GM12878 (cell line): ENCODE measurements around the gene EML1. TPM values are rescaled to one million over a fixed set of nuclear protein-coding genes. Genes with fewer than 3 reads are reported as not detected.

Source experiments
- ATAC-seq: fragments of 200-7000 bp; cut with Tn5 transposase; 3 replicates; pipeline ENCODE4 v1.9.1; 2020; ENCODE audit warnings: mild to moderate bottlenecking, moderate library complexity
- BruUV-seq: library from RNA; stranded (reverse); fragments of 400-500 nt; replicated peaks from 2 replicates; lab custom pipeline; 2021; lab: Mats Ljungman, UMichigan
- CTCF ChIA-PET: fragments of 300-600 bp; sonication (Branson Sonifier 250); formaldehyde crosslinking; extraction: SDS; loops from one replicate; lab custom pipeline; 2021; ENCODE audit warnings: inconsistent platforms; lab: Yijun Ruan, JAX
- POLR2A ChIA-PET: fragments of 350-600 bp; formaldehyde crosslinking; extraction: SDS; loops from one replicate; lab custom pipeline; 2021; ENCODE audit warnings: inconsistent platforms; lab: Charles Lee
- RAD21 ChIA-PET: fragments of 300-600 bp; sonication (Branson Sonifier 250); formaldehyde crosslinking; loops from one replicate; lab custom pipeline; 2023; ENCODE audit warnings: antibody characterized with exemption; ENCODE audit not compliant: unreplicated experiment; lab: Charles Lee
- SMC1A ChIA-PET: fragments of 300-600 bp; sonication (Branson Sonifier 250); formaldehyde crosslinking; loops from one replicate; lab custom pipeline; 2023; ENCODE audit not compliant: unreplicated experiment, uncharacterized antibody; lab: Charles Lee
- DNase-seq: peaks from one replicate; pipeline ENCODE4 v3.0.0-alpha.2; 2011; ENCODE audit warnings: low read depth, low spot score
- FAIRE-seq: peaks from 3 replicates; lab custom pipeline; 2011; peaks lifted over from hg19 to GRCh38; lab: Jason Lieb, UNC
- H2AFZ ChIP-seq: 2 replicates; pipeline ENCODE4 v1.6.0; 2011; ENCODE audit warnings: low read depth, low read length, control low read depth; ENCODE audit not compliant: control insufficient read depth
- H3K27ac ChIP-seq: 2 replicates; pipeline ENCODE4 v1.5.1; 2011; ENCODE audit warnings: control low read depth; ENCODE audit not compliant: control insufficient read depth, insufficient read depth
- H3K27me3 ChIP-seq, 2 experiments: replicated peaks in 1 of 2; 2 replicates each; pipeline versions ENCODE4 v1.6.0 to v1.6.1; 2011; ENCODE audit warnings: low read length in 1 of 2; ENCODE audit not compliant: control insufficient read depth in 2 of 2, insufficient read depth in 2 of 2
- H3K36me3 ChIP-seq, 2 experiments: 2 replicates each; pipeline ENCODE4 v1.5.1; 2011; ENCODE audit warnings: low read length in 1 of 2; ENCODE audit not compliant: control insufficient read depth in 2 of 2, insufficient read depth in 2 of 2
- H3K4me1 ChIP-seq: 2 replicates; pipeline ENCODE4 v1.6.1; 2011; ENCODE audit warnings: mild to moderate bottlenecking, low read length, moderate library complexity, mixed read lengths; ENCODE audit not compliant: control insufficient read depth, insufficient read depth
- H3K4me2 ChIP-seq: 2 replicates; pipeline ENCODE4 v1.6.0; 2011; ENCODE audit warnings: control low read depth; ENCODE audit not compliant: control insufficient read depth, insufficient read depth
- H3K4me3 ChIP-seq: fragments of 200-600 bp; sonication (generic); 2 replicates; pipeline ENCODE4 v1.5.1; 2016
- H3K79me2 ChIP-seq: 2 replicates; pipeline ENCODE4 v1.6.0; 2011; ENCODE audit warnings: low read length; ENCODE audit not compliant: control insufficient read depth, insufficient read depth
- H3K9ac ChIP-seq: 2 replicates; pipeline ENCODE4 v1.8.0; 2011; ENCODE audit warnings: low read length, control low read depth, mixed read lengths; ENCODE audit not compliant: control insufficient read depth, insufficient read depth
- H3K9me3 ChIP-seq: replicated peaks from 3 replicates; pipeline ENCODE4 v1.5.1; 2011; ENCODE audit warnings: mild to moderate bottlenecking, low read length; ENCODE audit not compliant: control insufficient read depth, insufficient read depth
- H4K20me1 ChIP-seq: 2 replicates; pipeline ENCODE4 v1.6.0; 2011; ENCODE audit not compliant: control insufficient read depth, insufficient read depth
- ASH2L ChIP-seq: fragments of 300-600, 200-600 bp; sonication (generic); IDR thresholded peaks from 2 replicates; pipeline ENCODE4 v1.6.1; 2017; ENCODE audit warnings: low read depth, mild to moderate bottlenecking, borderline replicate concordance
- BACH1 ChIP-seq: fragments of 450-650 bp; IDR thresholded peaks from 2 replicates; pipeline ENCODE4 v1.6.1; 2017; ENCODE audit warnings: mild to moderate bottlenecking, borderline replicate concordance
- ETV6 ChIP-seq, 2 experiments: fragments of 450-650 bp in 1 of 2; IDR thresholded peaks in 1 of 2; conservative IDR thresholded peaks in 1 of 2; 2 replicates each; pipeline ENCODE4 v1.6.1; 2014; ENCODE audit warnings: antibody characterized with exemption in 1 of 2, borderline replicate concordance in 1 of 2, low read depth in 1 of 2, mild to moderate bottlenecking in 1 of 2, moderate library complexity in 1 of 2
- KDM1A ChIP-seq: fragments of 200-600 bp; sonication (generic); IDR thresholded peaks from 2 replicates; pipeline ENCODE4 v1.6.1; 2016; ENCODE audit warnings: borderline replicate concordance
- MEF2A ChIP-seq: IDR thresholded peaks from 2 replicates; pipeline ENCODE4 v1.6.1; 2011; ENCODE audit warnings: low read depth, mild to moderate bottlenecking, low read length, moderate library complexity; ENCODE audit not compliant: insufficient read depth
- NR2F1 ChIP-seq: fragments of 450-650 bp; conservative IDR thresholded peaks from 2 replicates; pipeline ENCODE4 v1.6.1; 2017; ENCODE audit warnings: mild to moderate bottlenecking
- NRF1 ChIP-seq: conservative IDR thresholded peaks from 2 replicates; pipeline ENCODE4 v1.6.1; 2011; ENCODE audit warnings: mild to moderate bottlenecking, low read depth, low read length, improper control_type of control experiment
- PML ChIP-seq: IDR thresholded peaks from 2 replicates; pipeline ENCODE4 v1.6.1; 2012; ENCODE audit warnings: low read length, inconsistent platforms
- RB1 ChIP-seq: fragments of 450-650 bp; formaldehyde crosslinking; IDR thresholded peaks from 2 replicates; pipeline ENCODE4 v1.6.1; 2017; ENCODE audit warnings: mild to moderate bottlenecking, borderline replicate concordance
- RBBP5 ChIP-seq: fragments of 200-600 bp; sonication (generic); conservative IDR thresholded peaks from 2 replicates; pipeline ENCODE4 v1.6.1; 2016
- SMAD1 ChIP-seq: fragments of 450-650 bp; IDR thresholded peaks from 2 replicates; pipeline ENCODE4 v1.6.1; 2018; ENCODE audit warnings: mild to moderate bottlenecking, low read depth; ENCODE audit not compliant: partially characterized antibody
- SUPT20H ChIP-seq: IDR thresholded peaks from 2 replicates; pipeline ENCODE4 v1.6.1; 2011; ENCODE audit warnings: low read depth, mild to moderate bottlenecking, low read length, moderate library complexity, borderline replicate concordance; ENCODE audit not compliant: control insufficient read depth
- TCF7 ChIP-seq: IDR thresholded peaks from 2 replicates; pipeline ENCODE4 v1.6.1; 2014; ENCODE audit warnings: antibody characterized with exemption, borderline replicate concordance
- WRNIP1 ChIP-seq: IDR thresholded peaks from 2 replicates; pipeline ENCODE4 v1.6.1; 2011; ENCODE audit warnings: low read depth, low read length, improper control_type of control experiment, borderline replicate concordance
- WGBS: methylation state at CpG from one replicate; pipeline ENCODE4 v1.1.6; 2016; ENCODE audit warnings: low lambda C conversion rate; ENCODE audit not compliant: insufficient replicate concordance, insufficient coverage; ENCODE audit errors: missing lambda C conversion rate; 5-methylcytosine and 5-hydroxymethylcytosine counted together
- in situ Hi-C: fragments of 300-500 bp; cut with MboI; formaldehyde crosslinking; loops from 9 replicates; pipeline ENCODE4 v1.14.3; 2018; ENCODE audit warnings: mixed read lengths
- intact Hi-C: fragments of 100-400 bp; cut with micrococcal nuclease; formaldehyde crosslinking; loops from one replicate; pipeline ENCODE4 v1.14.2; 2022; ENCODE audit not compliant: unreplicated experiment
- polyA plus RNA-seq, 11 experiments: library from polyadenylated mRNA; depleted of rRNA in 4 of 11; unstranded in 6 of 11; stranded (reverse) in 5 of 11; fragments of >200 nt; fragmentation: Nextera tagmentation in 4 of 11; fragmentation: Illumina TruSeq in 1 of 11; extraction: Ambion mirVana in 4 of 11; extraction: Trizol in 1 of 11; gene quantifications; 1 replicate in 1 of 11; 2 replicates in 10 of 11; pipeline versions ENCODE4 v1.2.1 to v1.2.3, GENCODE V29; 2011 to 2016; ENCODE audit warnings: inconsistent platforms in 2 of 11, missing spikeins in 2 of 11, low read depth in 1 of 11
- total RNA-seq, 4 experiments: library from RNA; depleted of rRNA in 3 of 4; stranded (reverse); fragments of >200 nt in 3 of 4; fragmentation: Illumina TruSeq in 1 of 4; extraction: Trizol in 1 of 4; gene quantifications; 2 replicates each; pipeline versions ENCODE4 v1.2.1 to v1.2.3, GENCODE V29; 2013 to 2021
- TF ChIP-seq, protein P1 (sequence below): fragments of 150-350 bp; IDR thresholded peaks from 2 replicates; pipeline ENCODE4 v1.6.1; 2014; ENCODE audit warnings: mild to moderate bottlenecking, low read depth, low read length

Gene EML1
- total and polyA plus RNA-seq, 10 of the 15 experiments (the other 5 are each of a cell fraction or from before 2014, with no cell fraction given): 0.05 to 3.4 (median 0.11) TPM; not detected in 3

- no TSS peak for BruUV-seq
- H3K27me3 ChIP-seq: peaks cover 0 to 1% of the 10 kb centered on the region in 2 experiments; a peak in 1 of 4 replicates
- in situ Hi-C loops (no loop called here), intact Hi-C loops (no loop called here)
- H3K79me2 ChIP-seq: no peaks in the 10 kb centered on the region
- H3K36me3 ChIP-seq: no peaks in the 10 kb centered on the region
- ChIA-PET CTCF (no interaction called here), SMC1A (no interaction called here), POLR2A (no interaction called here), RAD21 (no interaction called here)
- FAIRE-seq: no peak
- no peaks in the 10 kb centered on the region for H4K20me1 ChIP-seq
- H3K4me2 ChIP-seq: no peak overlapping the region
- 27% methylated on average over 9 of the region's 9 CpGs for WGBS
- H3K4me3 ChIP-seq: no peak overlapping the region
- H3K9ac ChIP-seq: no peak overlapping the region
- no peak for ATAC-seq
- no peak overlapping the region for H3K27ac ChIP-seq
- no peak overlapping the region for H2AFZ ChIP-seq
- H3K9me3 ChIP-seq: no peaks in the 10 kb centered on the region
- no peaks in the 10 kb centered on the region for H3K4me1 ChIP-seq
- DNase-seq: no peak
- TF ChIP-seq WRNIP1 (no peak), SUPT20H (no peak), ASH2L (no peak), SMAD1 (no peak), BACH1 (no peak), RB1 (no peak), TCF7 (no peak), NR2F1 (no peak), MEF2A (no peak), KDM1A (no peak), ETV6 (conservative IDR thresholded peaks at IDR 0.05 in 1 of 2, IDR thresholded peaks at IDR 0.05 in 1 of 2; ENCODE audit: borderline replicate concordance in 1 of 2, low read depth in 1 of 2) (no peak), NRF1 (no peak), RBBP5 (no peak), PML (no peak)
- TF ChIP-seq, protein P1, sequence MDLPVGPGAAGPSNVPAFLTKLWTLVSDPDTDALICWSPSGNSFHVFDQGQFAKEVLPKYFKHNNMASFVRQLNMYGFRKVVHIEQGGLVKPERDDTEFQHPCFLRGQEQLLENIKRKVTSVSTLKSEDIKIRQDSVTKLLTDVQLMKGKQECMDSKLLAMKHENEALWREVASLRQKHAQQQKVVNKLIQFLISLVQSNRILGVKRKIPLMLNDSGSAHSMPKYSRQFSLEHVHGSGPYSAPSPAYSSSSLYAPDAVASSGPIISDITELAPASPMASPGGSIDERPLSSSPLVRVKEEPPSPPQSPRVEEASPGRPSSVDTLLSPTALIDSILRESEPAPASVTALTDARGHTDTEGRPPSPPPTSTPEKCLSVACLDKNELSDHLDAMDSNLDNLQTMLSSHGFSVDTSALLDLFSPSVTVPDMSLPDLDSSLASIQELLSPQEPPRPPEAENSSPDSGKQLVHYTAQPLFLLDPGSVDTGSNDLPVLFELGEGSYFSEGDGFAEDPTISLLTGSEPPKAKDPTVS: no peak
Measured at GRCh38 chr14:99775351-99775750, 17.9 kb upstream of the EML1 start.
